NOMO-1 treated with dmso at 0.1 percent for 144 hours (cell line): Measurements from ENCODE around the gene DIMT1.

ENCODE experiments used
- DNase-seq: peaks from one replicate; lab custom pipeline; 2025; ENCODE audit not compliant: unreplicated experiment; lab: John Stamatoyannopoulos, UW

The DIMT1 gene

GRCh38 chr5:62371409-62371808 is 32.3 kb downstream of the DIMT1 start:
- DNase-seq, result no peak

DNA sequence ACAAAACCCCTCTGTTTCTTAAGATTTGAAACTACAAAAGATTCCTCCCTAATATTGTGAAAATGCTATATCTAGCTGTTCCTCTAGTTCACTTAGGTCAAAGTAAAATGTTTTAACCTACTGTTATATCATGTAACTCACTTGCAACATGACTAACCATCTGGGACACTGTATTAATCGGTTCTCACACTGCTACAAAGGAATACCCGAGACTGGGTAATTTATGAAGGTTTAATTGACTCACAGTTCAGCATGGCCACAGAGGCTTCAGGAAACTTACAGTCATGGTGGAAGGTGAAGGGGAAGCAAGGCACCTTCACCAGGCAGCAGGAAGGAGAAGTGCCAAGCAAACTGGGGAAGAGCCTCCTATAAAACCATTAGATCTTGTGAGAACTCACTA is 34.7 kb downstream of the DIMT1 start:
- no peak for DNase-seq

DNA sequence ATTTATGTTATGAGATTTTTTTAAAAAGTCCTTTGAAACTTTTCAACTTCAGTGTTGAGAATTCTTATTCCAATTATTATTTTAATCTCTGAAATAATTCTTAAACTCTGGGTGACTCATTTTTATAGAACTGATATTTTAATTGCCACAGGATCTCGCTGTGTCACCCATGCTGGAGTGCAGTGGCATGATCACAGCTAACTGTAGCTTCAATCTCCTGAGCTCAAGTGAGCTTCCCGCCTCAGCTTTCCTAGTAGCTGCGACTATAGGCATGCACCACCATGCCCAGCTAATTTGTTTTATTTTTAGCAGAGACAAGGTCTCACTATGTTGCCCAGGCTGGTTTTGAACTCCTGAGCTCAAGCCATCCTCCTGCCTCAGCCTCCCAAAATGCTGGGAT is 41.0 kb downstream of the DIMT1 start:
- no peak for DNase-seq

DNA sequence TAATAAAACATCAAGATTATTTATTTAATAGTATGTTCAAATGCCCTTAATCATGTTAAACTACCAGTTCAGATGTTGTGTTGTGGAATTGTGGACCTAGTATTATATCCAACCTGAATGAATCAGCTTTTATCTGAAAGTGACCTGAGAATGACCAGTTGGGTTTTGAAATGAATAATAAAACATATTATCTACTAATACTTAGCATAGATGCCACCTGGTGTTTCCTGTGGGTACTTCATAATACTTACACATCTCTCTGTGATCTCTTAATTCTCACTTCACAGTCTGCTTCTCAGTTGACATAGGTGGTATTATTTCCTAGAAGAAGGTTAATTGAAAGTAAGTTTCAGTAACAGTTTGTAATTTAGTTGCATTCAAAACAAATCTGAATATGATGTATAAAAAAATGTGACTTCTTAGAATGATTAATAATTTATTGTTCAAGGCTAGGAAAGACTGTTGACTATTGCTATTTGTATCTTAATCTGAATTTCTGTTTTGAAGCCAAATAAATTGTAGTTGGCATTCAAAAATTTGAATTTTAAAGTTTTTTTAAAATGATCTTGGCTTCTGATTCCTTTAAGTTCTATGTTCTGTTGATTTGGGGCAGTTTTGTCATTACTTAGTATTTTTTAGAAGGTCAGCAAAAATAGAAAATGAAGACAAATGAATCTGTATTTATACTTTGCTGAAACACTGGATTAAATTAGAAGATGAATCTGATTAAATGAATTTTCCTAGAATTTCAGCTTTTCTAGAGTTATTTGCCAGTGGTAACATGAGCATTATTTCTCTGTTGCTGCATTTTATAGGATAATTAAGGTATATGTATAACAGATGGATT is 49.5 kb downstream of the DIMT1 start:
- no peak for DNase-seq

- DNase-seq, result no peak
Measured at GRCh38 chr5:62348723-62349481, 54.8 kb downstream of the DIMT1 start.

- DNase-seq, result no peak
Measured at GRCh38 chr5:62347928-62348327, 55.8 kb downstream of the DIMT1 start.

DNA sequence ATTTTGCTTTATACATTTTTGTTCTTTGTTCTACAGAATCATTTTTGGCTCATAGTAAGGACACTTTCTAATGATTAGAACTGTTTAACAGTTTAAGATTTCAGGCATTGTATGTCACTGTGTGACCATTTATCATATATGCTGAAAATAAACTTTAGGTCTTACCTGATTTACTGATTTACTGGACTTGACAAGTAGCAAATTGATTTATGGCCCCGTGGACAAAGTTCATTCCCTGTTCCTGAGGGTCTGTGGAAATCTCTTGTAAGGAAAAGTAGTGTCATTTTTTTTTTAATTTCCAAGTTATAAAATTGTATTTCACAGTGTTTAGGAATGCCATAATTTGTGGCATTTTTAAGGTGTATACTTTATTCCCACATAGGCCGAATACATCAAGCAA is 57.0 kb downstream of the DIMT1 start:
- DNase-seq, result no peak

GRCh38 chr5:62343428-62343827 is 60.3 kb downstream of the DIMT1 start:
- DNase-seq, result no peak

DNA sequence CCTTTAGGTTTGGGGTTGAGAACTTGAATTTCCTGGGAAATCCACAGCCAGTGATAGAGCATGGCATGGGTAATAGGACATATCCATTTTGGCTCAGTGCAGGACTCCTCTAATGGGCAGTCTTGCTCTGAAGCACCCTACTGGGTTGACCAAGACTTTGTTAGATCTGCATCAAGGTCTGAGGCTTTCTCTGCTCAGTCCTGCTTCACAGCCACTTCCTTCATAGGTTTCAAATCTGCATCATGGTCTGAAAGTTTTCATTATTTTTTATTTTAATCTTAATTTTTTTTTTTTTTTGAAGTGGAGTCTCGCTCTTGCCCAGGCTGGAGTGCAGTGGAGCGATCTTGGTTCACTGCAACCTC is 61.2 kb downstream of the DIMT1 start:
- DNase-seq, result no peak

DNA sequence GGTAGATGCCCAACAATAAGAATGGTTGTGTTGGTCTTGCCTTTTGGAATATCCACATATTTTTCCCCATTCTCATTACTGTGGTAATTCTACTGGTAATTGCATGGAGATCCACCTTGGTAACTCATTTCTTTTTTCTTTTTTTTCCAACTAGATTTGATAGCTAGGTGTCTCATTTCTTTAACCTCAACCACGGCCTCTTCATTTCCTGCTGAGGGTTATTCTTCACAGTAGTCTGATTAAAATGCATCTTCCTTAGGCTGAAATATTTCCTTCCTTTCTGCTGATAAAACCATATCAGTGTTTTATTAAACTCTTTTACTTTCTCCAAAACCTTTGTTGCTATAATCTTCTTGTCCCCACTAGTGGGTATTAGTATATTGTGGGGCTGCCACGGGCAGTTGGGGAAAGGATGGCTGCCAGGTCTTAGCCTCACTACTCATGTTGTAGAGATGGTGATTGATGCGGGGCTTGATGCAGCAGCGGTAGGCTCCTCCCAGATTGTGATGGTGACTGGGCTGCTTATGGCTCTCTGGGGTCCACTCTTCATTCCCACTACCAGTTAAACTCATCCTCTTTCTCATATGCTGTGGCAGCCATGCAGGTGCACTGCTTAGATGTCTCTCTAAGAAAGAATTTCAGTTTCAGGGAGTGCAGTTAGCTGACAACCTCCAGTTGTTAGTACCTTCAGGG is 61.8 kb downstream of the DIMT1 start:
- no peak for DNase-seq

GRCh38 chr5:62340979-62341378 is 62.7 kb downstream of the DIMT1 start:
- DNase-seq, result no peak

DNA sequence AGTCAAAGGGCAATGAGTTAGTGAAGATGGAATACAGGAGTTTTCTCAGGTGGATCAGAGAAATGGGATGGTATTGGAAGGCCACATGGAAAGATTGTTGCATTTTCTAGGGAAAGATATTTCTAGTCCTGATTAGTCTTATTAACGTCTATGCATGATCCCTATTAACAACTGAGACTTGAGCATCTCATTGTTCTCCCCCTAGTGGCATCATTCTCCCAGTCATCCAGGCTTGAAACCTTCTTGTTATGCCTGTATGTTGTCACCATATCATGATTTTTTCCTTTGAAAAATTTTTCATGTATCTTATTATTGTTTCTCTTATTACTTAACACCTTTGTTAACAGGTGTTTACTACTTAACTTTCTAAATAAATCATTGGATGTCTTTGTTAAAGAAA is 63.3 kb downstream of the DIMT1 start:
- no peak for DNase-seq
